Measurements from ENCODE around the gene CSKMT.

- TF ChIP-seq CTCF (IDR thresholded peaks at IDR 0.05 in 2 of 3, conservative IDR thresholded peaks at IDR 0.05 in 1 of 3; ENCODE audit: borderline replicate concordance in 1 of 3, insufficient read depth in 1 of 3, low read depth in 2 of 3, low read length in 2 of 3) (no peak), CBX3 (IDR thresholded peaks at IDR 0.05; ENCODE audit: low read depth) (peak; percentile 89; the same call in 1 of the 2 replicates), EGR1 (IDR thresholded peaks at IDR 0.05; ENCODE audit: low read depth) (peak; percentile 71), POLR2AphosphoS5 (IDR thresholded peaks at IDR 0.05; ENCODE audit: low read depth, low read length) (peak; percentile 92), CEBPB (IDR thresholded peaks at IDR 0.05; ENCODE audit: low read depth) (no peak; the same call in 1 of the 2 replicates), REST (IDR thresholded peaks at IDR 0.05; ENCODE audit: low read depth) (no peak), POLR2A (IDR thresholded peaks at IDR 0.05; ENCODE audit: borderline replicate concordance, extremely low read depth, insufficient read depth, insufficient read length) (peak; percentile 55), ZNF274 (IDR thresholded peaks at IDR 0.05; ENCODE audit: low read depth, low read length) (no peak), YY1 (IDR thresholded peaks at IDR 0.05; ENCODE audit: extremely low read depth, insufficient replicate concordance, low read depth, low read length) (peak; percentile 61), SP1 (IDR thresholded peaks at IDR 0.05; ENCODE audit: low read depth) (peak; percentile 86), SIN3A (IDR thresholded peaks at IDR 0.05; ENCODE audit: low read depth) (peak; percentile 99)
Observed at GRCh38 chr11:62621567-62622470, 43.3 kb upstream of the CSKMT start, which contains the start of gene B3GAT3.

All from HCT116 (cell line).